Osteoblast (primary cell): ENCODE results near the gene CACNB2. TPM values are rescaled to one million over a fixed set of nuclear protein-coding genes. Genes with fewer than 3 reads are reported as not detected.

Experiments used
- DNase-seq: peaks from one replicate; pipeline ENCODE4 v3.0.0; 2011; ENCODE audit warnings: low spot score, mixed read lengths; ENCODE audit not compliant: insufficient read length; ENCODE audit errors: missing footprints
- H2AFZ ChIP-seq: 2 replicates; pipeline ENCODE4 v1.6.0; 2011; ENCODE audit warnings: mild to moderate bottlenecking, low read length
- H3K27ac ChIP-seq: 2 replicates; pipeline ENCODE4 v1.5.1; 2011; ENCODE audit warnings: mild to moderate bottlenecking, low read depth, low read length, moderate library complexity
- H3K27me3 ChIP-seq: 2 replicates; pipeline ENCODE4 v1.6.0; 2012; ENCODE audit warnings: mild to moderate bottlenecking, control low read depth, inconsistent platforms, low read length, moderate library complexity; ENCODE audit not compliant: insufficient read depth
- H3K36me3 ChIP-seq: 2 replicates; pipeline ENCODE4 v1.5.1; 2011; ENCODE audit warnings: mild to moderate bottlenecking, low read length, control low read depth, moderate library complexity; ENCODE audit not compliant: insufficient read depth
- H3K4me1 ChIP-seq: 2 replicates; pipeline ENCODE4 v1.5.1; 2011; ENCODE audit warnings: mild to moderate bottlenecking, low read length, control low read depth, moderate library complexity; ENCODE audit not compliant: insufficient read depth
- H3K4me2 ChIP-seq: 2 replicates; pipeline ENCODE4 v1.6.0; 2011; ENCODE audit warnings: mild to moderate bottlenecking, low read length; ENCODE audit not compliant: insufficient read depth
- H3K4me3 ChIP-seq: fragments of 200-600 bp; sonication (generic); 3 replicates; pipeline ENCODE4 v1.5.1; 2012; ENCODE audit warnings: mild to moderate bottlenecking, low read length, inconsistent platforms; ENCODE audit not compliant: insufficient read depth
- H3K79me2 ChIP-seq: 2 replicates; pipeline ENCODE4 v1.6.0; 2012; ENCODE audit warnings: mild to moderate bottlenecking, low read length, control low read depth, inconsistent platforms; ENCODE audit not compliant: insufficient read depth
- H3K9me3 ChIP-seq: 2 replicates; pipeline ENCODE4 v1.5.1; 2011; ENCODE audit warnings: low read depth, low read length, control low read depth
- H4K20me1 ChIP-seq: 2 replicates; pipeline ENCODE4 v1.6.0; 2012; ENCODE audit warnings: mild to moderate bottlenecking, low read length, control low read depth; ENCODE audit not compliant: insufficient read depth
- total RNA-seq: library from RNA; depleted of rRNA; stranded (reverse); fragments of >200 nt; gene quantifications from 2 replicates; pipeline ENCODE4 v1.2.3, GENCODE V29; 2012
- TF ChIP-seq, protein P1 (sequence below): IDR thresholded peaks from 2 replicates; pipeline ENCODE4 v1.5.1; 2011; ENCODE audit warnings: mild to moderate bottlenecking, low read depth, low read length, moderate library complexity; ENCODE audit errors: extremely low read depth

The CACNB2 gene
- total RNA-seq, 1 donor = under 0.01 TPM

DNA sequence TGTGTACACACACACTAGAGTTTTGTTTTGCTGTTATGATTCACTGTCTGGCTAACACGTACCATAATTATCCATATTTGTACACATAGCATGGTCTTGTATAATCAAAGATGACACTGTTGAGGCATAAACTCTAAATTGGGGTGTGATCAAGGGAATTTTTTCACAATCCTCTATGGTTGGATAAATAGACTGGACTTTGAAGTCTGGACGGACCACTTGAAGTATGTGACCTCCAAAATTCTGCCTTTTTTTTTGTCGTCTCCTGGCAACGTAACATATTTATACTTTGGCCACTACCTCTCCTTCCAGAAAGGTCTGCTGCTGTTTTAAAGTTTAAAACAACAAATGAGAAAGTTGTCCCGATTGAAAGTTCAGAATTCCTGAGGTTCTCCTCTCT is 193.4 kb downstream of the CACNB2 start:
- H3K4me2 ChIP-seq = peak overlapping the region; percentile 58
- no peaks in the 10 kb centered on the region for H3K4me1 ChIP-seq
- H3K9me3 ChIP-seq = no peaks in the 10 kb centered on the region
- H3K36me3 ChIP-seq = no peaks in the 10 kb centered on the region
- no peaks in the 10 kb centered on the region for H3K27me3 ChIP-seq
- H3K79me2 ChIP-seq = no peaks in the 10 kb centered on the region
- DNase-seq = no peak
- peak overlapping the region; percentile 71 for H2AFZ ChIP-seq
- TF ChIP-seq, protein P1, sequence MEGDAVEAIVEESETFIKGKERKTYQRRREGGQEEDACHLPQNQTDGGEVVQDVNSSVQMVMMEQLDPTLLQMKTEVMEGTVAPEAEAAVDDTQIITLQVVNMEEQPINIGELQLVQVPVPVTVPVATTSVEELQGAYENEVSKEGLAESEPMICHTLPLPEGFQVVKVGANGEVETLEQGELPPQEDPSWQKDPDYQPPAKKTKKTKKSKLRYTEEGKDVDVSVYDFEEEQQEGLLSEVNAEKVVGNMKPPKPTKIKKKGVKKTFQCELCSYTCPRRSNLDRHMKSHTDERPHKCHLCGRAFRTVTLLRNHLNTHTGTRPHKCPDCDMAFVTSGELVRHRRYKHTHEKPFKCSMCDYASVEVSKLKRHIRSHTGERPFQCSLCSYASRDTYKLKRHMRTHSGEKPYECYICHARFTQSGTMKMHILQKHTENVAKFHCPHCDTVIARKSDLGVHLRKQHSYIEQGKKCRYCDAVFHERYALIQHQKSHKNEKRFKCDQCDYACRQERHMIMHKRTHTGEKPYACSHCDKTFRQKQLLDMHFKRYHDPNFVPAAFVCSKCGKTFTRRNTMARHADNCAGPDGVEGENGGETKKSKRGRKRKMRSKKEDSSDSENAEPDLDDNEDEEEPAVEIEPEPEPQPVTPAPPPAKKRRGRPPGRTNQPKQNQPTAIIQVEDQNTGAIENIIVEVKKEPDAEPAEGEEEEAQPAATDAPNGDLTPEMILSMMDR = no peak
- no peaks in the 10 kb centered on the region for H4K20me1 ChIP-seq
- no peak overlapping the region for H3K27ac ChIP-seq
- peak overlapping the region; percentile 37 for H3K4me3 ChIP-seq

DNA sequence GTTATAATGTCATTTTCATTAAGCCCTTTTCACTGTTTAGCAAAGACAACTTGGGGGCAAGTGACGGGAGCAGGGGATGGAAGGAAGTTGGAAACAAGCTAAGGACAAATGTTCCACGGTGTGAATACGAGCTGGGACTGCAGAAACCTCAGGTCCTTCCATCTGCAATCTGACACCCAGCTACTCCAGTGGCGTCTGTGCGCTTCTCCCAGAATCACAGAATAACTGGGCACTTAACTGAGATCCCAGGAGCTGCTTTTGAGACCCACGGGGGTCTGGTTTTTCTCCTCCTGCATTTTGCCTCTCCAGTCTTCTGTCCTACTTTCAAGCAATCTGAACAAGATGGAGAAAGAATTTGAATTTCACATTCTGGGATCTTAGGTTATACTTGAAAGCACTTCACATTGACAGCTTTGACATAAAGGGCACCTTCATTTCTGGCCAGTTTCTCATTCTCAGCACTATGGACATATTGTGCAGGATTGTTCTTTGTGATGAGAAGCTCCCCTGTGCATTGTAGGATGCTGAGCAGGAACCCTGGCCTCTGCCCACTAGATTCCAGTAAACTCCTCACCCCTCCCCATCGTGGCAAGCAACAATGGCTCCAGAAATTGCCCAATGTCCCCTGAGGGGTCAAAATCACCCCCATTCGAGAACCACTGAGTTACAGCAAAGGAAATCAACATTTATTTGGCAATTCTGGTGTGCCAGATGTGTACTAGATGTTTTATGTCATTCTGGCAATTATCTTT is 194.1 kb downstream of the CACNB2 start:
- Histone ChIP-seq H3K79me2 (no peaks in the 10 kb centered on the region), H3K9me3 (no peaks in the 10 kb centered on the region), H3K27me3 (no peaks in the 10 kb centered on the region), H3K4me3 (peak overlapping the region; percentile 37), H3K4me2 (peak overlapping the region; percentile 58), H3K4me1 (no peaks in the 10 kb centered on the region), H3K36me3 (no peaks in the 10 kb centered on the region), H2AFZ (peak overlapping the region; percentile 71), H3K27ac (no peak overlapping the region), H4K20me1 (no peaks in the 10 kb centered on the region)
- TF ChIP-seq, protein P1 = no peak
- DNase-seq = peak; percentile 59

DNA sequence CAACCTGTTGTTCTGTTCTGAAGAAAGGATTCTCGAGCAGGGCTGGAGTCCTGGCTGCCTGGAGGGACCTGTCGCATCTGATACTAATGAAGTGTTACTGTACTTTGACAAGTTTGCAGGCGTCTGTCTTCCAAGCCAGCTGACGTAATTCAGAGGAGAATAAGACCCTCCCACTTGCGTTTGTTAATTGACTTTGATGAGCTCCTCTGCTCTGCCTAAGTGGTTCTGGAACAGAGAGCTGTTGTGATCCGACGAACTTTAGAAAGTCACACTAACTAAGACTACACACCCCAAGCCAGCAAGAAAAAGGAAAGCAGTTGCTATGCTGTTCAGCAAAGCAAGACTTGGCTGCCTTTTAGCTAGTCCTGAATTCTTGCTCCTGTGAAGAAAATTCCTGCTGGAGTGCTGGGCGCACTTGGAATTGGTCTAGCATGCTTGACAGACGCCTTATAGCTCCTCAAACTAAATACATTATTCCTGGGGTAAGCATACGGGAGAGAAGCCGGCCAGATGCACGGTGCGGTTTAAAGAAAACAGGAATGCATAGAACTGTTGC is 200.3 kb downstream of the CACNB2 start:
- H2AFZ ChIP-seq = peak overlapping the region; percentile 87
- H3K36me3 ChIP-seq = no peaks in the 10 kb centered on the region
- no peaks in the 10 kb centered on the region for H3K9me3 ChIP-seq
- TF ChIP-seq, protein P1 = no peak
- DNase-seq = peak; percentile 71
- H3K4me1 ChIP-seq = peaks cover 4% of the 10 kb centered on the region
- peak overlapping the region; percentile 80 for H3K4me2 ChIP-seq
- no peak overlapping the region for H3K27ac ChIP-seq
- H3K79me2 ChIP-seq = no peaks in the 10 kb centered on the region
- no peaks in the 10 kb centered on the region for H3K27me3 ChIP-seq
- H3K4me3 ChIP-seq = peak overlapping the region; percentile 66
- H4K20me1 ChIP-seq = no peaks in the 10 kb centered on the region

DNA sequence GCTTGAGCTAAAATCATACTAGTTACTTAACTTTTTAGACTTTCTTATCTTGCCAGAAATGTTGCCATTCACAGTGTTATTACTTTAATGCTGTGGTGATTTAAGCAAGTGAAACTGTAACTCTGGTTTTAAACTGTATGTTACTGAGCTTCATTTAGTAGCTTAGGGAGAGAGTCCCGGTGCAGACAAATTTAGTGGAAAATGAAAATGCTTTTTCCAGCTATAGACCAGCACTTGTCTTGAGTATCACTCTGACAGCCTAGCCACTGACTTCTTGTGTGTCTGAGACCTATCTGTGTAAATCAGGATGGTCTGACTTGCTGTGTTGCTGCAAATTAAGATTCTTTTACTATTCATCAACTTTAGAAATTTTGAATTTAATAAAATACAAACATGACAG is 200.8 kb downstream of the CACNB2 start:
- H3K4me3 ChIP-seq = peak overlapping the region; percentile 66
- H3K4me1 ChIP-seq = peaks cover 4% of the 10 kb centered on the region
- H3K79me2 ChIP-seq = no peaks in the 10 kb centered on the region
- DNase-seq = no peak
- peak overlapping the region; percentile 80 for H3K4me2 ChIP-seq
- no peaks in the 10 kb centered on the region for H3K27me3 ChIP-seq
- no peaks in the 10 kb centered on the region for H3K9me3 ChIP-seq
- H3K27ac ChIP-seq = no peak overlapping the region
- H3K36me3 ChIP-seq = no peaks in the 10 kb centered on the region
- H2AFZ ChIP-seq = peak overlapping the region; percentile 87
- H4K20me1 ChIP-seq = no peaks in the 10 kb centered on the region
- TF ChIP-seq, protein P1 = no peak
